GM19240 (cell line): ENCODE measurements around the gene BDKRB2.

Experiments
- DNase-seq: peaks from one replicate; pipeline ENCODE4 v3.0.0; 2011; ENCODE audit warnings: low spot score; ENCODE audit not compliant: insufficient read length

The BDKRB2 gene

GRCh38 chr14:96251656-96252155 lies 47.1 kb downstream of the BDKRB2 start:
- no peak for DNase-seq

- no peak for DNase-seq
Measured at GRCh38 chr14:96252323-96252998, 47.8 kb downstream of the BDKRB2 start.

- DNase-seq: no peak
Measured at GRCh38 chr14:96252999-96253539, 48.4 kb downstream of the BDKRB2 start.

- DNase-seq: no peak
Measured at GRCh38 chr14:96254687-96255086, 50.0 kb downstream of the BDKRB2 start.

GRCh38 chr14:96255501-96256366 lies 51.1 kb downstream of the BDKRB2 start, which contains the start of gene BDKRB1:
BDKRB1 (plus strand) TSS chr14:96256210; CDS start chr14:96263683, 7,473 bp downstream.
- DNase-seq: no peak

- DNase-seq: no peak
Measured at GRCh38 chr14:96256407-96256806, 51.8 kb downstream of the BDKRB2 start.

GRCh38 chr14:96257056-96257455 lies 52.4 kb downstream of the BDKRB2 start:
- no peak for DNase-seq

- DNase-seq: no peak
Measured at GRCh38 chr14:96257900-96258299, 53.3 kb downstream of the BDKRB2 start.

GRCh38 chr14:96260341-96260821 lies 55.7 kb downstream of the BDKRB2 start:
- no peak for DNase-seq

GRCh38 chr14:96261053-96261452 lies 56.4 kb downstream of the BDKRB2 start:
- DNase-seq: no peak

GRCh38 chr14:96261772-96262655 lies 57.4 kb downstream of the BDKRB2 start:
- DNase-seq: no peak

GRCh38 chr14:96263347-96264199 lies 58.9 kb downstream of the BDKRB2 start:
- DNase-seq: no peak

GRCh38 chr14:96264200-96264553 lies 59.5 kb downstream of the BDKRB2 start:
- DNase-seq: no peak

- DNase-seq: no peak
Measured at GRCh38 chr14:96264853-96265252, 60.2 kb downstream of the BDKRB2 start.

GRCh38 chr14:96265383-96266095 lies 60.9 kb downstream of the BDKRB2 start:
- no peak for DNase-seq

- DNase-seq: no peak
Measured at GRCh38 chr14:96267336-96267735, 62.7 kb downstream of the BDKRB2 start.

GRCh38 chr14:96267916-96268315 lies 63.3 kb downstream of the BDKRB2 start:
- DNase-seq: no peak

GRCh38 chr14:96268431-96269358 lies 64.1 kb downstream of the BDKRB2 start:
- no peak for DNase-seq
